HepG2 (cell line): ENCODE data around the gene ERCC4. TPM values are rescaled to one million over a fixed set of nuclear protein-coding genes. Genes with fewer than 3 reads are reported as not detected.

Experiments used
- BRD4 ChIP-seq: sonication (generic); formaldehyde crosslinking; IDR thresholded peaks from 2 replicates; pipeline ENCODE4 v1.4.0; 2020; ENCODE audit warnings: missing genetic modification reagents
- EED ChIP-seq: sonication (generic); formaldehyde crosslinking; IDR thresholded peaks from 2 replicates; pipeline ENCODE4 v1.5.0; 2020; ENCODE audit warnings: mild to moderate bottlenecking, missing genetic modification reagents
- GPN1 ChIP-seq: sonication (generic); formaldehyde crosslinking; IDR thresholded peaks from 2 replicates; pipeline ENCODE4 v1.5.1; 2020; ENCODE audit warnings: missing genetic modification reagents, borderline replicate concordance
- HDAC6 ChIP-seq: fragments of 200-600 bp; sonication (generic); IDR thresholded peaks from 2 replicates; pipeline ENCODE4 v1.7.0; 2017; ENCODE audit warnings: mild to moderate bottlenecking, antibody characterized with exemption, low read length, low read depth
- KLF6 ChIP-seq: IDR thresholded peaks from 2 replicates; pipeline ENCODE4 v1.8.0; 2016; ENCODE audit warnings: missing biosample characterization, missing genetic modification reagents
- MYC ChIP-seq: sonication (generic); formaldehyde crosslinking; IDR thresholded peaks from 2 replicates; pipeline ENCODE4 v1.9.0; 2021; ENCODE audit warnings: missing genetic modification reagents, borderline replicate concordance
- MZF1 ChIP-seq: sonication (generic); formaldehyde crosslinking; IDR thresholded peaks from 2 replicates; pipeline ENCODE4 v1.8.1; 2023; ENCODE audit warnings: mild to moderate bottlenecking, missing genetic modification reagents, borderline replicate concordance
- NFIC ChIP-seq: IDR thresholded peaks from 2 replicates; pipeline ENCODE4 v1.6.1; 2012; ENCODE audit warnings: mild to moderate bottlenecking, low read length, inconsistent platforms
- NR2F2 ChIP-seq: IDR thresholded peaks from 2 replicates; pipeline ENCODE4 v1.6.1; 2012; ENCODE audit warnings: low read depth, inconsistent platforms, borderline replicate concordance
- PCBP2 ChIP-seq: fragments of 200-400 bp; formaldehyde crosslinking; optimal IDR thresholded peaks from 2 replicates; pipeline ENCODE3; 2018; ENCODE audit warnings: low read length, low read depth; ENCODE audit not compliant: poor library complexity, severe bottlenecking
- PPARG ChIP-seq: conservative IDR thresholded peaks from 2 replicates; pipeline ENCODE4 v1.6.1; 2016; ENCODE audit warnings: missing biosample characterization, missing genetic modification reagents
- RBFOX2 ChIP-seq: fragments of 200-400 bp; formaldehyde crosslinking; IDR thresholded peaks from 2 replicates; pipeline ENCODE4 v1.6.1; 2017; ENCODE audit warnings: low read depth, mild to moderate bottlenecking, low read length
- SAFB2 ChIP-seq: sonication (generic); formaldehyde crosslinking; IDR thresholded peaks from 2 replicates; pipeline ENCODE4 v1.5.1; 2020; ENCODE audit warnings: missing genetic modification reagents, low read depth, mild to moderate bottlenecking, borderline replicate concordance
- SYNCRIP ChIP-seq: fragments of 200-400 bp; formaldehyde crosslinking; IDR thresholded peaks from 2 replicates; pipeline ENCODE4 v1.6.1; 2018; ENCODE audit warnings: mild to moderate bottlenecking, low read depth, low read length; ENCODE audit not compliant: insufficient read depth
- THYN1 ChIP-seq: sonication (generic); formaldehyde crosslinking; IDR thresholded peaks from 2 replicates; pipeline ENCODE4 v1.8.1; 2023; ENCODE audit warnings: low read depth, mild to moderate bottlenecking, moderate library complexity, missing genetic modification reagents, borderline replicate concordance
- ZBTB20 ChIP-seq: sonication (generic); formaldehyde crosslinking; IDR thresholded peaks from 2 replicates; pipeline ENCODE4 v1.8.1; 2023; ENCODE audit warnings: missing genetic modification reagents, low read depth, mild to moderate bottlenecking, borderline replicate concordance
- ZBTB42 ChIP-seq: sonication (generic); formaldehyde crosslinking; IDR thresholded peaks from 2 replicates; pipeline ENCODE4 v1.5.0; 2020; ENCODE audit warnings: mild to moderate bottlenecking, missing genetic modification reagents
- ZNF331 ChIP-seq: sonication (generic); formaldehyde crosslinking; IDR thresholded peaks from 2 replicates; pipeline ENCODE4 v1.4.0; 2020; ENCODE audit warnings: missing genetic modification reagents
- ZNF496 ChIP-seq: sonication (generic); formaldehyde crosslinking; IDR thresholded peaks from 2 replicates; pipeline ENCODE4 v1.8.1; 2023; ENCODE audit warnings: mild to moderate bottlenecking, moderate library complexity, missing genetic modification reagents; ENCODE audit not compliant: insufficient replicate concordance
- ZNF703 ChIP-seq: sonication (generic); formaldehyde crosslinking; IDR thresholded peaks from 2 replicates; pipeline ENCODE4 v1.5.1; 2020; ENCODE audit warnings: missing genetic modification reagents, mild to moderate bottlenecking, moderate library complexity, borderline replicate concordance
- ZNF883 ChIP-seq: sonication (generic); formaldehyde crosslinking; IDR thresholded peaks from 2 replicates; pipeline ENCODE4 v1.5.1; 2020; ENCODE audit warnings: mild to moderate bottlenecking, missing genetic modification reagents; ENCODE audit errors: not compliant biosample characterization
- ZSCAN29 ChIP-seq: sonication (generic); formaldehyde crosslinking; conservative IDR thresholded peaks from 2 replicates; pipeline ENCODE4 v1.4.0; 2020; ENCODE audit warnings: mild to moderate bottlenecking, missing genetic modification reagents
- polyA plus RNA-seq, 8 experiments: library from polyadenylated mRNA; depleted of rRNA in 3 of 8; stranded (reverse) in 7 of 8; unstranded in 1 of 8; fragments of >200 nt; fragmentation: Illumina TruSeq in 4 of 8; extraction: Trizol in 4 of 8; gene quantifications; 2 replicates each; pipeline versions ENCODE4 v1.2.1 to v1.2.3, GENCODE V29; 2011 to 2016; ENCODE audit warnings: low read depth in 4 of 8, missing spikeins in 1 of 8, mixed read lengths in 1 of 8; ENCODE audit not compliant: insufficient read depth in 1 of 8
- total RNA-seq, 5 experiments: library from RNA; depleted of rRNA; stranded (reverse); fragments of >200 nt; fragmentation: Illumina TruSeq; extraction: Trizol; gene quantifications; 2 replicates each; pipeline ENCODE4 v1.2.3, GENCODE V29; 2016; ENCODE audit warnings: low read depth in 1 of 5
- TF ChIP-seq, protein P1 (sequence below): sonication (generic); formaldehyde crosslinking; IDR thresholded peaks from 2 replicates; pipeline ENCODE4 v1.4.0; 2020; ENCODE audit warnings: missing genetic modification reagents
- TF ChIP-seq, protein P2 (sequence below): sonication (generic); formaldehyde crosslinking; IDR thresholded peaks from 2 replicates; pipeline ENCODE4 v1.5.1; 2020; ENCODE audit warnings: missing genetic modification reagents, mild to moderate bottlenecking, borderline replicate concordance
- TF ChIP-seq, protein P3 (sequence below): sonication (generic); formaldehyde crosslinking; IDR thresholded peaks from 2 replicates; pipeline ENCODE4 v1.8.0; 2022; ENCODE audit warnings: missing genetic modification reagents, mild to moderate bottlenecking, borderline replicate concordance

The ERCC4 gene
- total and polyA plus RNA-seq, 2 of the 13 experiments (the other 11 are each of a cell fraction or from before 2014, with no cell fraction given) = 5.4 to 15.2 TPM

GRCh38 chr16:13919683-13920509 lies at the start of gene ERCC4 (continued):
- TF ChIP-seq ZBTB20 (peak; percentile 95), THYN1 (CRISPR knock-in tag) (no peak), SAFB2 (CRISPR knock-in tag) (peak; percentile 98; the same call in 1 of the 2 replicates), PCBP2 (no peak), SYNCRIP (no peak), BRD4 (CRISPR knock-in tag) (peak; percentile 99), HDAC6 (no peak), MYC (CRISPR knock-in tag) (peak; percentile 89; the same call in 1 of the 2 replicates), NR2F2 (peak; percentile 50; the same call in 1 of the 2 replicates), EED (CRISPR knock-in tag) (peak; percentile 99), ZNF883 (CRISPR knock-in tag) (peak; percentile 99), NFIC (no peak), ZNF331 (CRISPR knock-in tag) (peak; percentile 60), ZSCAN29 (CRISPR knock-in tag) (peak; percentile 81), ZNF703 (CRISPR knock-in tag) (no peak), RBFOX2 (peak; percentile 98), PPARG (no peak; the same call in none of the 2 replicates), MZF1 (peak; percentile 64; the same call in 1 of the 2 replicates), GPN1 (CRISPR knock-in tag) (peak; percentile 48; the same call in 1 of the 2 replicates), KLF6 (CRISPR knock-in tag) (peak; percentile 97), ZBTB42 (CRISPR knock-in tag) (no peak), ZNF496 (CRISPR knock-in tag) (no peak)
- TF ChIP-seq, protein P1, sequence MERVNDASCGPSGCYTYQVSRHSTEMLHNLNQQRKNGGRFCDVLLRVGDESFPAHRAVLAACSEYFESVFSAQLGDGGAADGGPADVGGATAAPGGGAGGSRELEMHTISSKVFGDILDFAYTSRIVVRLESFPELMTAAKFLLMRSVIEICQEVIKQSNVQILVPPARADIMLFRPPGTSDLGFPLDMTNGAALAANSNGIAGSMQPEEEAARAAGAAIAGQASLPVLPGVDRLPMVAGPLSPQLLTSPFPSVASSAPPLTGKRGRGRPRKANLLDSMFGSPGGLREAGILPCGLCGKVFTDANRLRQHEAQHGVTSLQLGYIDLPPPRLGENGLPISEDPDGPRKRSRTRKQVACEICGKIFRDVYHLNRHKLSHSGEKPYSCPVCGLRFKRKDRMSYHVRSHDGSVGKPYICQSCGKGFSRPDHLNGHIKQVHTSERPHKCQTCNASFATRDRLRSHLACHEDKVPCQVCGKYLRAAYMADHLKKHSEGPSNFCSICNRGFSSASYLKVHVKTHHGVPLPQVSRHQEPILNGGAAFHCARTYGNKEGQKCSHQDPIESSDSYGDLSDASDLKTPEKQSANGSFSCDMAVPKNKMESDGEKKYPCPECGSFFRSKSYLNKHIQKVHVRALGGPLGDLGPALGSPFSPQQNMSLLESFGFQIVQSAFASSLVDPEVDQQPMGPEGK = no peak; the same call in 1 of the 2 replicates
- TF ChIP-seq, protein P2, sequence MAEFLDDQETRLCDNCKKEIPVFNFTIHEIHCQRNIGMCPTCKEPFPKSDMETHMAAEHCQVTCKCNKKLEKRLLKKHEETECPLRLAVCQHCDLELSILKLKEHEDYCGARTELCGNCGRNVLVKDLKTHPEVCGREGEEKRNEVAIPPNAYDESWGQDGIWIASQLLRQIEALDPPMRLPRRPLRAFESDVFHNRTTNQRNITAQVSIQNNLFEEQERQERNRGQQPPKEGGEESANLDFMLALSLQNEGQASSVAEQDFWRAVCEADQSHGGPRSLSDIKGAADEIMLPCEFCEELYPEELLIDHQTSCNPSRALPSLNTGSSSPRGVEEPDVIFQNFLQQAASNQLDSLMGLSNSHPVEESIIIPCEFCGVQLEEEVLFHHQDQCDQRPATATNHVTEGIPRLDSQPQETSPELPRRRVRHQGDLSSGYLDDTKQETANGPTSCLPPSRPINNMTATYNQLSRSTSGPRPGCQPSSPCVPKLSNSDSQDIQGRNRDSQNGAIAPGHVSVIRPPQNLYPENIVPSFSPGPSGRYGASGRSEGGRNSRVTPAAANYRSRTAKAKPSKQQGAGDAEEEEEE = peak; percentile 95
- TF ChIP-seq, protein P3, sequence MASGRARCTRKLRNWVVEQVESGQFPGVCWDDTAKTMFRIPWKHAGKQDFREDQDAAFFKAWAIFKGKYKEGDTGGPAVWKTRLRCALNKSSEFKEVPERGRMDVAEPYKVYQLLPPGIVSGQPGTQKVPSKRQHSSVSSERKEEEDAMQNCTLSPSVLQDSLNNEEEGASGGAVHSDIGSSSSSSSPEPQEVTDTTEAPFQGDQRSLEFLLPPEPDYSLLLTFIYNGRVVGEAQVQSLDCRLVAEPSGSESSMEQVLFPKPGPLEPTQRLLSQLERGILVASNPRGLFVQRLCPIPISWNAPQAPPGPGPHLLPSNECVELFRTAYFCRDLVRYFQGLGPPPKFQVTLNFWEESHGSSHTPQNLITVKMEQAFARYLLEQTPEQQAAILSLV = peak; percentile 99
